Tibial artery (tissue), 4 donors: ENCODE results near the gene FRY.

Experiments
- DNase-seq, 2 donors: peaks; one replicate each; pipeline ENCODE4 v3.0.0-alpha.2; 2019
- H3K27ac ChIP-seq, 2 donors: fragments of 200-600 bp; sonication (generic) in 1 of 2; 1 replicate in 1 of 2; 2 replicates in 1 of 2; pipeline ENCODE4 v1.5.1; 2018 to 2019; ENCODE audit warnings: mild to moderate bottlenecking in 1 of 2
- H3K27me3 ChIP-seq, 2 donors: fragments of 200-600 bp; sonication (generic) in 1 of 2; one replicate each; pipeline versions ENCODE4 v1.5.1 to v1.6.0; 2016 to 2019
- H3K36me3 ChIP-seq, 3 donors: fragments of 200-600 bp; sonication (generic) in 2 of 3; one replicate each; pipeline ENCODE4 v1.5.1; 2016 to 2019; ENCODE audit warnings: mild to moderate bottlenecking in 2 of 3
- H3K4me1 ChIP-seq, 4 donors: fragments of 200-600 bp; sonication (generic) in 2 of 4; 1 replicate in 3 of 4; 2 replicates in 1 of 4; pipeline ENCODE4 v1.5.1; 2016 to 2019
- H3K4me3 ChIP-seq, 2 donors: fragments of 200-600 bp; sonication (generic) in 1 of 2; 1 replicate in 1 of 2; 2 replicates in 1 of 2; pipeline ENCODE4 v1.5.1; 2018 to 2019; ENCODE audit warnings: mild to moderate bottlenecking in 2 of 2
- H3K9me3 ChIP-seq, 3 donors: fragments of 200-600 bp; sonication (generic) in 1 of 3; one replicate each; pipeline ENCODE4 v1.5.1; 2016 to 2019
- intact Hi-C: fragments of 100-400 bp; cut with DNase I; formaldehyde crosslinking; loops from one replicate; pipeline ENCODE4 v1.15.0; 2023; ENCODE audit warnings: low total_unique reads
- TF ChIP-seq, protein P1 (sequence below), 2 experiments: fragments of 200-600 bp in 1 of 2; fragments of 450-650 bp in 1 of 2; IDR thresholded peaks; one replicate each; pipeline ENCODE4 v1.5.1; 2017 to 2019; ENCODE audit warnings: antibody characterized with exemption in 2 of 2, mild to moderate bottlenecking in 1 of 2, moderate library complexity in 1 of 2

Gene FRY

DNA sequence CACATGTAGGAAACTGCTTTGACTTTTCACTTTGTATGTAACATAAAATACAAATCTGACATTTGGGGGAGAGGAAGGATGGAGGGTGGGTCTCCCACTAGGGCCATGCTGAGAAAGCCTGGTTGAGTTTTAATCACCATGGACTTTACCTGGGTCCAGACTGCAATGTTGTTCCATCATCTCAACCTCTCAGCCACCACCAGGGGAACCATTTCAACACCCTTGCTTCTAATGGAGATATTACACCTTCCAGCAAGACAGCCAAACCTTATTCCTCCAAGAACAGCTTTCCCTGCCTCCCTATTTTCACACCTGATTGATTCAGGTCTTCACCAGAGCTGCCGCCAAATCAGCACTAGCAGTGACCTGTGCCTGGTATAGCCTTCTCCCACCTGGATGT, 227.5 kb downstream of the FRY start:
- H3K27me3 ChIP-seq, result no peaks in the 10 kb centered on the region
- no peak overlapping the region for H3K4me3 ChIP-seq
- intact Hi-C loops, result no loop called here
- no peaks in the 10 kb centered on the region for H3K9me3 ChIP-seq
- peaks cover 0 to 78% (median 33%) of the 10 kb centered on the region in 4 donors for H3K4me1 ChIP-seq
- H3K36me3 ChIP-seq, result peaks cover 5 to 22% (median 12%) of the 10 kb centered on the region in 3 donors
- TF ChIP-seq, protein P1, sequence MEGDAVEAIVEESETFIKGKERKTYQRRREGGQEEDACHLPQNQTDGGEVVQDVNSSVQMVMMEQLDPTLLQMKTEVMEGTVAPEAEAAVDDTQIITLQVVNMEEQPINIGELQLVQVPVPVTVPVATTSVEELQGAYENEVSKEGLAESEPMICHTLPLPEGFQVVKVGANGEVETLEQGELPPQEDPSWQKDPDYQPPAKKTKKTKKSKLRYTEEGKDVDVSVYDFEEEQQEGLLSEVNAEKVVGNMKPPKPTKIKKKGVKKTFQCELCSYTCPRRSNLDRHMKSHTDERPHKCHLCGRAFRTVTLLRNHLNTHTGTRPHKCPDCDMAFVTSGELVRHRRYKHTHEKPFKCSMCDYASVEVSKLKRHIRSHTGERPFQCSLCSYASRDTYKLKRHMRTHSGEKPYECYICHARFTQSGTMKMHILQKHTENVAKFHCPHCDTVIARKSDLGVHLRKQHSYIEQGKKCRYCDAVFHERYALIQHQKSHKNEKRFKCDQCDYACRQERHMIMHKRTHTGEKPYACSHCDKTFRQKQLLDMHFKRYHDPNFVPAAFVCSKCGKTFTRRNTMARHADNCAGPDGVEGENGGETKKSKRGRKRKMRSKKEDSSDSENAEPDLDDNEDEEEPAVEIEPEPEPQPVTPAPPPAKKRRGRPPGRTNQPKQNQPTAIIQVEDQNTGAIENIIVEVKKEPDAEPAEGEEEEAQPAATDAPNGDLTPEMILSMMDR (IDR thresholded peaks at IDR 0.05), result peak in 1 of 2 experiments; percentile 11
- peak overlapping the region; percentile 25 to 65 for H3K27ac ChIP-seq
- no peak for DNase-seq

DNA sequence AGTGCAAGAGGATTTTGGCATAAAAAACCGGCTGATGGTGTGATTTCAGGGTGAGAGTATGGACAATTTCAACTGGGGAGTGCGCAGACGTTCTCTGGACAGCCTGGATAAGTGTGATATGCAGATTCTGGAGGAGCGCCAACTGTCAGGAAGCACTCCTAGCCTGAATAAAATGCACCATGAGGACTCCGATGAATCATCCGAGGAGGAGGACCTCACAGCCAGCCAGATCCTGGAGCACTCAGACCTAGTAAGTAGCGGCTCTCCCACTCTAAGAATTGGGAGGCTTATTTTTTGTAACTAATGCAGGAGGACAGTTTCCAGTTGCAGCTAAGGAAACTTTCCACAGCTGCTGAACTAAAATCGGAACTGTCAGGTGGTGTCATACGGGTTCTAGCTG, 230.0 kb downstream of the FRY start:
- peaks cover 27 to 45% (median 28%) of the 10 kb centered on the region in 3 donors for H3K36me3 ChIP-seq
- H3K27ac ChIP-seq, result peak overlapping the region; percentile 64 to 65
- no peaks in the 10 kb centered on the region for H3K9me3 ChIP-seq
- H3K27me3 ChIP-seq, result no peaks in the 10 kb centered on the region
- H3K4me3 ChIP-seq, result no peak overlapping the region
- TF ChIP-seq, protein P1 (IDR thresholded peaks at IDR 0.05), result no peak
- intact Hi-C loops, result no loop called here
- peaks cover 0 to 64% (median 31%) of the 10 kb centered on the region in 4 donors for H3K4me1 ChIP-seq
- DNase-seq, result peak; percentile 80 to 87

DNA sequence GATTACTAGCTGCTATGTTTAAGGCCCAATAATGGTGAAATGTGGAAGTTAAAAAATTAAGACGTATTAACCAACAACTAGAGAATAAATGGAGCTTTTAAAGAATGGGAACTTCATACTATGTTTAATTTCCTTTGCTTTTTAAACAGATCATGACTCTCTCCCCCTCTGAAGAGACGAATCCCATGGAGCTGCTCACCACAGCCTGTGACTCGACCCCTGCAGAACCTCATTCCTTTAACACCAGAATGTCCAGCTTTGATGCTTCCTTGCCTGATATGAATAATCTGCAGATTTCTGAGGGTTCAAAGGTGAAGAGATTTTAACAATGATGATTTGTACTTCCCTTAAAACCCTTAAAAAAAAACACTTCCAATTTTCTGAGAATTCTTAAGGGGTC, 230.6 kb downstream of the FRY start:
- intact Hi-C loops, result no loop called here

DNA sequence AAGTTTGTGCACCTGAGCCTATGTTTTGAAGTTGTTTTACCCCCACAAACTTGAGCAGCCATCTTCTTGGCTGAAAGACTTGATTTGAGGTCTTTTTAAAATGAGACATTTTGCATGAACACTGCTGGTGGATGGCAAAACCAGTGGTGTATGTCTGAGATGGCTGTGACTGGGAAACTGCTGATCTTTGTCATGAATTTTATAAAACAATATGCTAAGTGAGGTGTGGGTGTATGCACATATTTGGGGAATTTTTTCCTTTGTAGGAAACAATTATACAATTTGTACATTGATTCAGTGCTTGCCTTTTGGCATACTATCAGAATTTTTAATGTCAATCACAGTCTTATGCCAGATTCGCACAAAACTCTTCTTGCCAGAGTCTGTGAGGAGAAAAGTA, 231.0 kb downstream of the FRY start:
- Histone ChIP-seq H3K4me3 (no peak overlapping the region), H3K27ac (peak overlapping the region; percentile 64 to 65), H3K9me3 (no peaks in the 10 kb centered on the region), H3K36me3 (peaks cover 37 to 55% (median 39%) of the 10 kb centered on the region in 3 donors), H3K4me1 (peaks cover 0 to 54% (median 33%) of the 10 kb centered on the region in 4 donors), H3K27me3 (no peaks in the 10 kb centered on the region)
- intact Hi-C loops, result no loop called here
- DNase-seq, result no peak
- TF ChIP-seq, protein P1 (IDR thresholded peaks at IDR 0.05), result no peak

More for the DNA sequence above, 230.6 kb downstream of the FRY start:
- peaks cover 33 to 51% (median 34%) of the 10 kb centered on the region in 3 donors for H3K36me3 ChIP-seq
- peak overlapping the region; percentile 64 to 65 for H3K27ac ChIP-seq
- H3K4me3 ChIP-seq, result no peak overlapping the region
- TF ChIP-seq, protein P1 (IDR thresholded peaks at IDR 0.05), result no peak
- H3K4me1 ChIP-seq, result peaks cover 0 to 58% (median 33%) of the 10 kb centered on the region in 4 donors
- no peaks in the 10 kb centered on the region for H3K9me3 ChIP-seq
- H3K27me3 ChIP-seq, result no peaks in the 10 kb centered on the region
- DNase-seq, result no peak

DNA sequence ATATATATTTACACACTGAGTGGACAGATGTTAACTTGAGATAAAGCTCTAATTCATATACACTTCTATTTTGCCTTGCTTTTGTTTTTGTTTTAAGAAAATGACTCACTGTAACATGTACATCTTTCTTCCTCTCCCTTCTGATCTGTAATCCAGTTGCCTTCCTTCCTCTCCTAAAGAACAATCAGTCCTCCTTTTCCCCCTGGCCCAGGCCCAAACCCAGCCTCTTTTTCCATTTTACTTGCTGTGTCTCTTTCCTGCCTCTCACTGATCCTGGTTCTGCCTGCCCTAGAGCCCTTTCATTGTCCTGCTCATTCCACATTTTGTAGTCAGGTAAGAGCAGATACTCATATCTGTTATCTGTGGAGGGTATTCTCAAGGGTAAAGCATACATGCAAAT, 232.8 kb downstream of the FRY start:
- peaks cover 0 to 37% (median 29%) of the 10 kb centered on the region in 4 donors for H3K4me1 ChIP-seq
- intact Hi-C loops, result no loop called here
- DNase-seq, result peak; percentile 71 to 74
- TF ChIP-seq, protein P1 (IDR thresholded peaks at IDR 0.05), result no peak
- H3K9me3 ChIP-seq, result no peaks in the 10 kb centered on the region
- H3K36me3 ChIP-seq, result peaks cover 53 to 71% (median 53%) of the 10 kb centered on the region in 3 donors
- peak overlapping the region; percentile 2 to 44 for H3K27ac ChIP-seq
- no peak overlapping the region for H3K4me3 ChIP-seq
- H3K27me3 ChIP-seq, result no peaks in the 10 kb centered on the region

DNA sequence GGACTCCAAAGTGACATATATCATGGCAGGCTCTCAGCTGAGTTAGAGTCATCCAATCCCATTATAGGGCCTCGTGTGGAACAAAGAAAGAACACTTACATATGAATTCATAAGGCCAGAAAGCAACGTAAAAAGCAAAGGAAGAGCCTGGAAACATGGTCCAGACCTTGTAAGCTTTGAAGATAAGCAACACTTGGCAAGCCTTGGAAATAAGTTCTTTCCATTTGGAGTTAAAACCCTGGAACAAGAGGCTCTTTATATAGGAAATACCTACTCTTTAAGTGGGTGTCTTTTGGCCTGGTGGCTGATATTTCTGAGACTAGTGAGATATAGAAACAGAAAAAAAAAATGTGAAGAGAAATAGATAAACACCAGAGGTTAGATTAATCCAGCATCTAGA, 234.2 kb downstream of the FRY start:
- TF ChIP-seq, protein P1 (IDR thresholded peaks at IDR 0.05), result no peak
- intact Hi-C loops, result no loop called here
- Histone ChIP-seq H3K9me3 (no peaks in the 10 kb centered on the region), H3K4me3 (no peak overlapping the region), H3K36me3 (peaks cover 60 to 78% (median 67%) of the 10 kb centered on the region in 3 donors), H3K27me3 (no peaks in the 10 kb centered on the region), H3K27ac (no peak overlapping the region), H3K4me1 (peaks cover 0 to 27% (median 23%) of the 10 kb centered on the region in 4 donors)
- no peak for DNase-seq
